M059J (cell line): Measurements from ENCODE around the gene DPYSL3. TPM values are rescaled to one million over a fixed set of nuclear protein-coding genes. Genes with fewer than 3 reads are reported as not detected.
"Not testable (repeated sequence)": the region's sequence is repeated elsewhere in the genome, so short reads cannot be mapped to it uniquely, and the experiment has no call there.

Experiments used
- DNase-seq: peaks from one replicate; pipeline ENCODE4 v3.0.0-alpha.2; 2012; ENCODE audit warnings: low read depth
- total RNA-seq: library from RNA; depleted of rRNA; stranded (reverse); fragments of >200 nt; shearing (Covaris generic); gene quantifications from 2 replicates; pipeline ENCODE4 v1.2.3, GENCODE V29; 2014; rRNA removed

Gene DPYSL3
- 70.7 and 88.2 TPM in 2 replicates for total RNA-seq

DNA sequence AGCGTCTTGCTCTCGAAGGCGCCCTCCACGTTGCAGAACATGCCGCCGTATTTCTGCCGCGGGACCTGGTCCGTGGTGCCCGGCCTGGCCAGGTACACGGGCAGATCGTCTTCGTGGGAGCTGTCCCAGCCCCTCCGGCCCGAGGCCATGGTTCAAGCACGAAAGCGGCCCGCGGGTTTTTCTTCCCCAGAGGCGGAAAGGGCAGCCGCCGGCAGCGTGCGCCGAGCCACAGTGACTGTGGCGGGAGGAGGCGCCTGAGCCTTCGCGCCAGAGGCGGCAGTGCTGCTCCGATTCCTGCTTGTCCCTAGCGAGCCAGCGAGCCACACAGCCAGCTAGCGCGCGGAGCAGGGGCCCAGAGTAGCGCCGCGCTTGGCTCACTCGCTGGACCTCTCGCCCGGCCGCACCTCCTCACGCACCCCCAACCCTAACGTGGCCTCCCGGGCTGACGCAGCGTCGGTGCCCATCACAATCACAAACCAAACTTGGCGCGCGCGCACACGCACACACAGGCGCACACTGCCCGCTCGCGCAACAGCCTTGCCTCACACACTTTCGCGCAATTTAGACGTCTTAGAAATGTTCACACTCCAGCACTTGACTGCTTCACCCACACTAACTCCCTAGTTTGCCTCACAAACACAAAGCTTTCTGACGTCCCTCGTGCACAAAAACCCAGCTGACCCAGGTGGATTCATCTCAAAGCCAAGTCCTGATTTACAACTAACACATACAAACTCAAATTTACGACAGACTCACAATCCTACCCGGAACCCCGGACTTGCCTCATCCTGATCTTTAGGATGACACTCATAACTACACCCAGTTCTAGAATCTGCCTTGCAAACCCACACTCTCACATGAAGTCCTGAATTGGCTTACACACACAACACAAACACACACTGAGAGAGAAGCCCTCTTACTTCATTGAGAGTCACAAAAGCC lies at the start of gene DPYSL3:
DPYSL3 (minus strand) TSS at position 359 of the 942 bp plus-strand sequence; CDS start at position 149, 210 bp downstream.
- peak; percentile 85 for DNase-seq

DNA sequence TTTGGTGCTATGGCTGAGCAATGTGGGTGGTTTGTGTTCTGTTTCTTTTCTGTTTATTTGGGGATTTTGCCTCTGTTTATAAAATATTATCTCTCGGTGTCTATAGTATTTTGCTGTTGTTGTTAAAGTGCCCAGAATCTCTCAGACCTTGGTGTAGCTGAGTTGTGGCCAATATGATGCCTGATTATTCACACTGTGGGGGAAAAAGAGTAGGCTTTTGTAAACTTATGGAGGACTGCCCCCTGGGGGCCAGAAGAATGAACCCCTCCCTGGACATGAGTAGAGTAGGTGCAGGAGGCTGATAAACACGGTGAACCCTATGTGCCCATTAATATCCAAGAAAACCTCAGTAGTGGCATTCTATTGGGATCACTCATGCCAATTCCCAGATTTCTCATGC lies 49.0 kb upstream of the DPYSL3 start:
- peak; percentile 81 for DNase-seq

DNA sequence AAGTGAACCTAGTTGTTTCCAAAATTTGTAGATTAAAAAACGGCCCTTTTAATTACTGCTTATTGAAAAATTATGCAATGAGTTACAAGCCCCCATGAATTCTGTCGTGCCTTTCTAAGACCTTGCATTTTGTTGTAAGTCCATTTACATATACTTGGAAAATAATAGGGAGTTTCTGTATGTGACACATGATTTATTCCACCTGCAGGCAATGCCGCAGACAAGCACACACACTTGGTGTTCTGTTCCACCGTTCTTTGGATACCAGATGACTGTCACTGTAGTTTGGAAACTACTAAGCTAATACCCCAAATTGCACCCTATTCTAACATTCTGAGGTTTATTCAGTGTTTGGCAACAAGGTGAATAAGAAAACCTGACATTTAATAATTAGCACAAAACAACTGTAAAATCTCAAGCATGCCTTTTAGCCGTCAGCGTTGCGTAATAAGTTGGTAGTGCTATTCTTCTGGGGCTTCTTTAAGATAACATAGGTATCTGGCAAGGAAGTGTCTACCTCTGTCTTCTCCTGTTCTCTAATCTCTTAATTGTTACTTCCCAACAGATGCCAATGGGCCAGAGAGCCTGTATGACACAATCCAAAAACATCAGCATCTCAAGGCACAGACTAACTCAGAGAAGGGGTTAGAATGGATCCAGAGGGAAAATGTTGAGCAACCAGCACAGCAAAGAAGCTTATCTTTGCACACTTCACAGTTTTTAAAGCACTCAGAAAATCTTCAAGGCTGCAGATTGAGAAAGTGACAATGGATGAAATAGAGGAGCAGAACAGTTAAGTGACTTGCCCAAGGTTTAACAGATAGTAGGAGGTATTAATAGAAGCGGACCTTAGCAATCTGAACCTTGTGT lies 48.2 kb upstream of the DPYSL3 start:
- no peak for DNase-seq

DNA sequence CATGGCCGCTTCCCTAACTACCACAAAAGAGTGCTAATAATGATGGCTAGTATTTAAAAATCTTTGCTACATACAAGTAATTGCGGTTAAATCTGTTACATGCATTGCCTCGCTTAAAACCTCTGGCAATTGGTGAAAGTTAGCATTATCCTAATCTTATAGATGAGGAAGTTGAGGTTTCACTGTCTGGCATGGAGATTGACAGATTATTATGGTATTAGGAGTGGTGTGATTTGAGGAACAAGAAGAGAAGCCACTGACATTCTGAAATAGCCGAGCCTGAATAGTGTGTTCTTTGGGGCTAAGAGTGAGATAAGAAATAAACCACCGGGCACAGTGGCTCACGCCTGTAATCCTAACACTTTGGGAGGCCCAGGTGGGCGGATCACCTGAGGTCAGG lies 45.3 kb upstream of the DPYSL3 start:
- no peak for DNase-seq

DNA sequence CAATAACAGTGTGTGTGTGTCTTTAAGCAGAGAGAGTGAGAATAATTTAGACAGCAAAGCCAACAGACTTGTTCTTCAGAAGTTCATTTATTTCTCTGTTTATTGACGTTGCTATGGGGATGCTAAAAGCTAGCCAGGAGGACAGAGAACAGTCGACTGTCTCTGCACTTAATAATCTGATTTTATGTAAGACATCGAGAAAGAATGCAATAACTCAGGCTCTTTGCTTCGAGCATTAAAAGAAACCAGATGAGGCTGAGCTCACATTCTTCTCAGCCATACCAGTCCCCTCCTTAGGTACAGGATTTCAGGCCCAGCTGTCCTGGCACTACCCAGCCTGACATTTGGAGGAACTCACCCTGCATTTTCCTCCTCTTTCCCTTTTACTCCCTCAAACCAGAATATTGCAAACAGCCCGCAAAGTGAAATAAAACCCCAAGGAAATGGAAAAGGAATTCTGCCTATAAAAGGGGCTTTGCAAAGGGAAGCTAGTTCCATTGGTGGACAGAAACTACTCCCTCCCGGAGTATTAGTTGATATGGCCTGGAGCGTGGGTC lies 44.5 kb upstream of the DPYSL3 start:
- DNase-seq = peak; percentile 92

DNA sequence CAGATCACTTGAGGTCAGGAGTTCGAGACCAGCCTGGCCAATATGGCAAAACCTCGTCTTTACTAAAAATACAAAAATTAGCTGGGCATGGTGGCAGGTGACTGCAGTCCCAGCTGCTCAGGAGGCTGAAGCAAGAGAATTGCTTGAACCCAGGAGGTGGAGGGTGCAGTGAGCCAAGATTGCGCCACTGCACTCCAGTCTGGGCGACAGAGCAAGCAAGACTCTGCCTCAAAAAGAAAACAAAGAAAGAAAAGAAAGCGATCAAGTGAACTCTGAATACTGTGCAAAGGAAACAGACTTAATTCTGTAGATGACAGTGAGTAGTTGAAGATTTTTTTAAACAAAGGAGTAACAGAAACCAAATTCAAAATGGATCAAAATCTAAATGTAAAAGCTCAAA lies 43.9 kb upstream of the DPYSL3 start:
- DNase-seq = not testable (repeated sequence)

DNA sequence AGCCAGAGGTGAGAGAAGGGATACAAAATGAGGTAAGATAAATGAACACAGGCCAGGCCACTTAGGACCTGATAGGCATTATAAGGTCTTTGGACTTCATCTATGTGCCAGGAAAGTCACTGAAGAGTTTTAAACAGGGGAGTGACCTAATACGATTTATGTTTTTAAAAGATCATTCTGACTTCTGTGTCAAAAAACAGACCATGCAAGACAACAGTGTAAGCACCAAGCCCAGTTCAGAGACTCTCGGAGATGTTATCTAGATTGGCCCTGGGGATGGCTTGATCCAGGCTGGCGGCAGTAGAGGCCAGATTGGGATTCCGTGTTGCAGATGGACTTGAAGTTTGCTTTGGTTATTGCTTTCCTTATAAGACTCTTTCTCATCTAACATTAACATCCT lies 43.0 kb upstream of the DPYSL3 start:
- no peak for DNase-seq

DNA sequence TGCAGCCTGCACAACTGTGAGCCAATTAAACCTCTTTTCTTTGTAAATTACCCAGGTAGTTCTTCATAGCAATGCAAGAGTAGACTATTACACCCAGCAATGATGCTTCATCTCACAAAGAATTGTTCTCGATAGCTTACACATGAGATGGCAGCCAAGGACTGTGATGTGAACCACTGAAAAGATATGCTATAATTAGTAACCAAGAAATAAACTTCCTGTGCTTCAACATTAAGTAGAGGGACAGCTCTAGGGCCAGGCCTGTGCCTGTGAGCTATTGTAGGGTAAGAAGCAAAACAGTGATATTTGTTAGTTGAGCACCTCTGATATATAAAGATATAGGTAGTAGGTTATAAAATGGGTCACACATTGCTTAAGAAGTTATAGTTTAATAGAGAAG lies 41.8 kb upstream of the DPYSL3 start:
- no peak for DNase-seq

DNA sequence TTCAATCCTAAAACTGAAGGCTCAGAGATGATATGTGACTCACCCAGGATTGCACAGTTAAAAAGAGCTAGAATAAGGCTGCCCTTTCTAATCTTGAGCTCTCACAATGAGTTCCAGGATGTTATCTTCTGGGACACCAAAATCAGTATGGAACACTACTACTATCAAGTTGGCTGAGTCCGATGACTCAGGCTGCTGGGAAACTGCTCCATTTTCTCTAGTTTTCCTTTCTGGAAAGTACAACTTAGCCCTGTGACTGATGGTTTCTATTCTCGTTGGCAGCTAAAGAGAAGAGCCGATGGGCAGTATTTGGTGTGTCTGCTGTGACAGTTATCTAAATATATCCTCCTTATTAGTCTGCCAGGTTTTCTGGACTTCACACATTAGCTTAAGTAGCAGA lies 37.9 kb upstream of the DPYSL3 start:
- peak; percentile 59 for DNase-seq

DNA sequence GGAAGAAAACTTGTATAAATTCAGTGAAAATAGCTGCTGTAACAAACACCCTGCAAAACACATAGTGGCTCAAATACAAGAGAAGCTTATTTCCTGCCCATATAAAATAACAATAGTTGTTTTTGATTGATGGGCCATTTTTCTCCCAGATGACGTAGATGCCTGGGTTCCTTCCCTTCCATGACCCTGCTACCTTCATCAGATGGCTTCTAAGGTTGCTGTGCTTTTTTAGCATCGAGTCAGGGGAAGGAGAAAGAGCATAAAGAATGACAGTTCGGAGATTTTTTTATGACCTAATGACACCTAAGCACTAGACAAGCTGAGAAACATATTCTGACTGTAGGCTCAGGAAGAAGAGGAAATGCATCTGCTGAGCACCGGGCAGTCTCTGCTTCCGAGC lies 34.7 kb upstream of the DPYSL3 start:
- DNase-seq = no peak

DNA sequence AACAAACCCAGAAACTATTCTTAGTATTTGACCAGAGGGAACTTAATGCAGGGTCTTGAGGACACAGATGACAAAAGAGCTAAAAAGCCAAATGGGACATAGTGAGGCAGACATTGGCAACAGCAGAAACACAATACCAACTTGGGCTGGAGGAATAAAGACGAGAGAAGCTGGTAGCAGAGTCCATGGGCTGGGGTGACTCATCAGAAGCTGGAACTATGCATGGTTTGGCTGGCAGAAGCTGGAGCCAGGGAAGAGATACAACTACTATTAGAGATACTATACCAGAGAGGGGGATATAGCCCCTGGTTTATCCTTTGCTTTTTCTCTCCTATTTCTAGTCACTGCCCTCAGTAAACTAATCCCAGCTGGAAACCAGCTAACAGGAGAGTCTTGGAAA lies 29.2 kb upstream of the DPYSL3 start:
- peak; percentile 82 for DNase-seq

DNA sequence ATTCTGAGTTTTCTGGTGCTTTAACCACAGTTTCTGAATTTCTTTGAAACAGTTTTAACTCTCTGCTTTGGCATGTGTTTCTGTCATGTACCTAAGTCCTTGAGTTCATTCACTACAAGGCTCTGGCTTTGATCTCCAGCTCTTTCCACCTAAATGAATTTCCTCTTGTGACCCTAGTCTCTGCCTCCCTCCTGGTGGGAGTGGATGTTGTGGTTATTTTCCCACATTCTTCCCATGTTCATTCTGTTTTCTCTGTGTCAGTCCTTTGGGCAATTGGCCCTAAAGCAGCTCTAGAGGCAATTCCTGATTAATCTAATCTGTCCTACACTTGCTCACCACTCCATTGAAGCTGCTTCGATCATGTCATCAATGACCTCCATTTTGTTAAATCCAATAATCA lies 28.4 kb upstream of the DPYSL3 start:
- DNase-seq = peak; percentile 78

DNA sequence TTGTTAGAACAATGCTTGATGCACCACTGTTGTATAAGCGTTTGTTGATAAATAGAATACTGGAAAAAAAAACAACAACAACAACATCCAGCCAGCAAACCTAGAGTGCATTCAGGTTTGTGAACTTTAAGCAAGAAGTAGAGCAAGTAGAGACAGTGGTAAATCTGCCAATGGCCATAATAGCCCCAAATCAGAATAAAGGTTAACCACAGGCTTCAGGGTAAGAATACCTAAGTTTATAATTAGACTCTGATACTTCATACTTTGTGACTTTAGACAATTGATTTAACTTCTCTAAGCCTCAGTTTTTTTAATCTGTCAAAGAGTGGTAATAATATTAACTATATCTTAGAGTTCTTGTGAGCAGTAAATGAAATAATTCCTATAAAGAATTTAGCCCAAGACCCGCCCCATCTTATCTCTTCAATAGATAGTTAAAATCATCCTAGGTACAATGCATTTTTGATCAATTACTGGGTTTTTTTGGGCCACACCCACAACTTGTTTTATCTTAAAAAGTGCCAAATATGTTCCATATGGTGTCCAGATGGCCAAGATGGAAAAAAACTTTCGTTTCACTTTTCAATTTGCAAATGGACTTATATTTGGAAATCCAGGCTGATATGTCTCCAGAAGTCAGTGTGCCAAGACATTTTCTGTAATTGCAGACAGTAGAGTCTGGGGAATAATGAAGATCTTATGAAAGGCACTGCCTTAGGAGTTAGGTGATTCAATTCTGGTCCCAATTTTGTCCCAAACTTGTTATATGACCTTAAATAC lies 24.5 kb upstream of the DPYSL3 start:
- DNase-seq = peak; percentile 34

DNA sequence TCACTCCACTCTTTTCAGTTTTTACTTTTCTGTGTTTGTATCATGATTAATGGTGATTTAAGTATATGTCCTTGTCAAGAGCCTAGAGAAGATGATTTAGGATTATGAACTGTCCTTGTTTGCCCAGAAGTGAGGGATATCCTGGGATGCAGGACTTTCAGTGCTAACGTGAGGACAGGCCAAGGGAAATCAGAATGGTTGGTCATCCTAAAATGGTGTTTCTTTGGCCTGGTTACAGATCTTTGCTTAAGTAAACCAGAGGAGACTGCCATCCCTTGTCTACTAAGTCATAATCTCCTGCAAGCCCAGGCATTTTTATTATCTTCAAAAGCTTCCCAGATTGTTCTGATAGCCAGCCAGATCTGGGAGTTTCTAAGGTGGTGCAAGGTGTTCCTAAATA lies 22.3 kb upstream of the DPYSL3 start:
- DNase-seq = no peak

DNA sequence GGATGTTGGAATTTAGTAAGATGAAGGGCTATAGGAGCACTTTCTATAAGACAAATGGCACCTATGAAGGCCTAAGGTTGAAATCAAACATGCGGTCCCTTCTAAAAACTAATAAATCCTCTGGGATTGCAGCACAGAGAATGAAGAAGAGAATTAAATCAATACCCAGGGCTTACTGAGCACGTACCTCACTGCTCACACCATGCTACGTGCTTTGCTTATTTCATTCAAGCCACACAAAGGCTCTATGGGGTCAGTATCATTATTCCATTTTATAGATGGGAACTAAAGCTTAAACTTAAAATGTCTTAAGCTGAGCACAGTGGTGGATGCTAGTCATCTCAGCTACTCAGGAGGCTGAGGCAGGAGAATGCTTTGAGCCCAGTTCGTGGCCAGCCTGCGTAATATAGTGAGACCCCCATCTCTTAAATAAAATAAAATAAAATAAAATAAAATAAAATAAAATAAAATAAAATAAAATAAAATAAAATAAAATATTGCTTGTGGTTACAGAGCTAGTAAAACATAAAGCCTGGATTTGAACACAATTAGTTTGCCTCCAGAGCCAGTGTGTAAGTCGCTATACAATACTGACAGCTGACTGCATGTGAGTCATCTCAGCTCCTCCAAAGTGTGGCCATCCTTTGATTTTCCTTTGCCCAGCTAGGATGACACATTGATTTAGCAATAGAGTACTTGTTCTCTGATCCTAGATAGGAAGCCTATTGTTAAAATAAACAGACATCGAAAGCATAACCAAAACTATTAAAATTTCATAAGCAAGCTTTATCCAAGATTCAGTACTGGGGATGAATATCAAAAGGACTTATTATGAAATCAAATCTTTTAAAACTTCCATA lies 20.9 kb upstream of the DPYSL3 start:
- peak; percentile 88 for DNase-seq

DNA sequence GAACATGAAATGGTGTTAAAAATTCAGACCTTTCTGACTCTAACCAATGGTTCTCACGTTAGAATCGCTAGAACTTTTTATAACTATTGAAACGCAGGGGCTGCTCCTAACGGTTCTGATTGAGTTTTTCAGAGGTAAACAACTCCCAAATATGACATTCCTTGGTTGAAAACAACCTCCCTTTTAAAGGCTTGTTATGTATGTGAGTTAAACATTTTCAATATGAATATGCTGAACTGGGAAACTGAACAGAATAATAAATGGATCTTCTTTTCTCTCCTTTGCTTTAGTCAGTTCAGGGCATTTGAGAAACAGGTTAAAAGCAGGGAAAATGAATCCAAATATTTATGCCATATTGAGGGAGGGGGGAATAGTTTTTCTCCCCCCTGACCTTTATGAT lies 13.2 kb upstream of the DPYSL3 start:
- DNase-seq = no peak

DNA sequence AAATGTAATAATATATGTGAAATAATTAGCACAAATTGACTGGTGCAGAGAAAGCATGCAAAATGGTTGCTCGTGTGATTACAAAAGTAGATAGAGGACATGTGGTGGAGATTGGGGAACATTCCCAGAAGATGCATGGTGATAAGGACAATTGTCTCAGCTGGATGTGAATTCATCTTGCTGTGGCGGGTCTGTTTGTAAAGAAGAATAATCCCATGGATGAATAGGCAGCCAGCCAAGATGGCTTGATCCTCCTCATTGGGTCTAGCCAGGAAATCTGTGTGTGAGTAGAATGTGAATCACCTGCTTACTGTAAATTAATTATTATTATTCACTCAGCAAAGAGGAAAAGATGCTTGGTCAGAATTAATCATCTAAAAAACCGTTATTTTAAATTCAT lies 12.6 kb upstream of the DPYSL3 start:
- DNase-seq = peak; percentile 91

DNA sequence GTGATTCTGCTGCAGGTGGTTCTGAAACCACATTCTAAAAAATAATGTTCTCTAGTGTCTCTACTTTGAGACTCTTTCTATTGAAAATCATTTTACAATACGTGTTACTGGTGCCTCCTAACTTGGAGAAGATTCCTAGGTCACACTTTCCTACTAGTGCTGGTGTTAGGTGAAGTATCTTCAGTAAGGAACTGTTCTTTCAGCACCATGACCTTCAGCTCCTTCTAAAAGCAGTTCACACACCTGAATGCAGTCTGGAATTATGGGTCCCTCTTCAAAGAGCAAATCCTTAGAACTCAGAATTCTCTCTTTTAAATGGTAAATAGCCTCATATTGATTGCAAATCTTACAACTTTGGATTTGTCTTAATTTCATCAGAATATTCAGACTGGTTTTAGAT lies 10.6 kb upstream of the DPYSL3 start:
- DNase-seq = no peak

DNA sequence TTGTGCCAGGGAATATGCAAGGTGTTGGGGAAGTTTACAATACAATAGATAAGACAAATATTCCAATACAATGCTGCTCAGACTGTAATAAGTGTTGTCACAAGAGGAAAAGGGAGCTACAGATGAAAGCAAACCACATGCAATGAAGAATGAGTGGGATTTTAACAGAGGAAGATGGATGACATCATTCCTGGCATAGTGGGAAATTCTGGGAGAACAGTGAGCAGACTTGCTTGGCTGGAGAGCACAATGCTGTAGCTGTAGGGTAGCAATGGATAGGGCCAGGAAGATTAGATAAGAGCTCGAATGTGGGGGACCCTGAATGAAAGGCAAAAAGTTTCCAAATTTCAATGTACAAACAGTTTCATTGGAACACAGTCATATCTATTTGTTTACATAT lies 9.5 kb upstream of the DPYSL3 start:
- no peak for DNase-seq

DNA sequence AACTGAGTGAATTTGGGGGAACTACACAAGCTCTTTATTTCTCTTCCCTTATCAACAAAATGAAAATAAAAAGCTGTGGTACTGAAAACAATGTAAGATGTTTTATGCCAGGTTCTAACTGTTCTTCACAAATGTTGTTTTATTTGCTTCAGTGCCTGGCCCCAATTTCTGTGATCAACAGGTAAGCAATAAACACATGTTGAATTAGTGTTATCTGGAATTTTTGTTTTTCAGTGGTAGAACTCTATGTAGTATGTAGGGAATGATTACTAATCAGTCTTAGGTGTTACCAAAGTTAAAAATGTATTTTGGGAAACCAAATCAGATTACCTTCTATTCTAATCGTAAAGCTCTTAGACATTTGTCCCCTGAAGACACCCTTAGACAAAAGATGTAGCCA lies 7.5 kb upstream of the DPYSL3 start:
- DNase-seq = no peak

DNA sequence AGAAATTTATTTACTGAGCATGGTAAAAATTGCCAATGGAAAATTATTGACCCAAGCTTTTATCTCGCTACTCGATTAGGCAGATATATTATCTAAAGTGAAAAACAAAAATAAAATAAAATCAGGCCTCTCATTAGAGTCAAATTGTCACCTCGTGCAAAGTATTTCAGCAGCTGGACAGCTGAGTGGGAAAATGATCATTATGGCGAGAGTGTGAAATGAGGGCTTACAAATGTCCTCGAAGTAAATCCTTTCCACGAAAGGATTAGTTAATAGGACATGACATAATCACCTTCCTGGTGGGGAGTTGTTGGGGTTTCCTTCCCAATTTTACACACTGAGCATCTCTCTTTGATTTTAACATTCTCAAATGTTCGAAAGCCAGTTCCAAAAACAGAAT lies 5.4 kb upstream of the DPYSL3 start:
- no peak for DNase-seq
